ENCODE results near the gene UBALD1. TPM values are rescaled to one million over a fixed set of nuclear protein-coding genes. Genes with fewer than 3 reads are reported as not detected.
A peak's percentile ranks its signal among the peaks of the same experiment; 100 is the strongest.

The UBALD1 gene
- total and polyA plus RNA-seq, 10 of the 15 experiments (the other 5 are each of a cell fraction or from before 2014, with no cell fraction given) = 0.05 to 32.7 (median 5.1) TPM

DNA sequence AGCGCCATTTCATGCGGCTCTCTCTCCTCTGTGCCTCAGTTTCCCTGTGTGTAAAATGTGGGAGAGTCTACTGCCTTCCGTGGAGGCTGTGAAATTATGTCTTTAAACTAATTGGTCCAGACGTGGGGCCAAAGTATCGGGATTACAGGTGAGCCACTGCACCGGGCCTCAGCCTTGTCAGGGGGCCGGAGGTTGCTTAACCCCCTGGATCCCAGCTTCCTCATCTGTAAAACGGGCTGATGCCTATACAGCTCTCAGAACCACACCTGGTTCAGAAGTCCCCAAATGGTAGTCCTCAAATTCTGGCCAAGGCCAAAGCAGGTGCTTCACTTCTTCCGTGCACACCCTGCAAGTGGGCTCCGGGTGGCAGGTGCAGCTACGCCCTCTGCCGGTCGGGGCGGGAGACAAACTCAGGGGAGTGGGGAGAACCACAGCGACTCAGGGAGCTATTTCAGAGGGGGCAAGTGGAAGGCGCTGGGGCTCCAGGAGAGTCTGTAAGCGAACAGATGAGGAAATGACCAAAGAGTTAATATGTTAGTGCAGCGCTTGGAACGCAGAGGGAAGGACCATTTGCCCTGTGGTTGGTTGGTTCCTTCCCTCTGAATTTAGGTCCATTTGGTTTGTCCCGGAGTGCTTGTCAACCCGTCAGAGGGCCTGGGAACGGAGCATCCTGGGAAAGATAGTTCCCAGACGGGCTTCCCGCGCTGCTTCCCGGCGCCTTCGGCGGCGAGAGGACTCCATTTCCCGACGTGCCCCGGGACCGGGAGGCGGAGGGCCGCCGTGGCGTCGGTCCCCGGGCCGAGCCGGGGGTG lies 9.5 kb upstream of the UBALD1 start, which contains the start of gene MGRN1 (continued):
- TF ChIP-seq, protein P1, sequence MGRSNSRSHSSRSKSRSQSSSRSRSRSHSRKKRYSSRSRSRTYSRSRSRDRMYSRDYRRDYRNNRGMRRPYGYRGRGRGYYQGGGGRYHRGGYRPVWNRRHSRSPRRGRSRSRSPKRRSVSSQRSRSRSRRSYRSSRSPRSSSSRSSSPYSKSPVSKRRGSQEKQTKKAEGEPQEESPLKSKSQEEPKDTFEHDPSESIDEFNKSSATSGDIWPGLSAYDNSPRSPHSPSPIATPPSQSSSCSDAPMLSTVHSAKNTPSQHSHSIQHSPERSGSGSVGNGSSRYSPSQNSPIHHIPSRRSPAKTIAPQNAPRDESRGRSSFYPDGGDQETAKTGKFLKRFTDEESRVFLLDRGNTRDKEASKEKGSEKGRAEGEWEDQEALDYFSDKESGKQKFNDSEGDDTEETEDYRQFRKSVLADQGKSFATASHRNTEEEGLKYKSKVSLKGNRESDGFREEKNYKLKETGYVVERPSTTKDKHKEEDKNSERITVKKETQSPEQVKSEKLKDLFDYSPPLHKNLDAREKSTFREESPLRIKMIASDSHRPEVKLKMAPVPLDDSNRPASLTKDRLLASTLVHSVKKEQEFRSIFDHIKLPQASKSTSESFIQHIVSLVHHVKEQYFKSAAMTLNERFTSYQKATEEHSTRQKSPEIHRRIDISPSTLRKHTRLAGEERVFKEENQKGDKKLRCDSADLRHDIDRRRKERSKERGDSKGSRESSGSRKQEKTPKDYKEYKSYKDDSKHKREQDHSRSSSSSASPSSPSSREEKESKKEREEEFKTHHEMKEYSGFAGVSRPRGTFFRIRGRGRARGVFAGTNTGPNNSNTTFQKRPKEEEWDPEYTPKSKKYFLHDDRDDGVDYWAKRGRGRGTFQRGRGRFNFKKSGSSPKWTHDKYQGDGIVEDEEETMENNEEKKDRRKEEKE (IDR thresholded peaks at IDR 0.05) = peak; percentile 92
- TF ChIP-seq NR2C1 (IDR thresholded peaks at IDR 0.05) (peak; percentile 76), NFYA (IDR thresholded peaks at IDR 0.05; ENCODE audit: borderline replicate concordance, low read depth, low read length) (no peak), JUND (IDR thresholded peaks at IDR 0.05; ENCODE audit: low read depth, low read length) (peak; percentile 96), MTA2 (IDR thresholded peaks at IDR 0.05; ENCODE audit: low read depth) (0 out of 2 replicates have a peak, but pooled peaks have one; percentile 49), MEF2B (IDR thresholded peaks at IDR 0.05; ENCODE audit: partially characterized antibody, poor library complexity, severe bottlenecking) (peak; percentile 59), SIX5 (IDR thresholded peaks at IDR 0.05; ENCODE audit: low read depth, low read length, severe bottlenecking) (peak; percentile 92), SMC3 (IDR thresholded peaks at IDR 0.05; ENCODE audit: borderline replicate concordance, low read length) (peak; percentile 41), CHD1 (IDR thresholded peaks at IDR 0.05; ENCODE audit: low read depth, low read length) (peak; percentile 98), NBN (IDR thresholded peaks at IDR 0.05) (peak; percentile 95), TBL1XR1 (IDR thresholded peaks at IDR 0.05; ENCODE audit: low read depth, low read length) (peak; percentile 65; the same call in 1 of the 2 replicates), ATF7 (IDR thresholded peaks at IDR 0.05; ENCODE audit: low read depth) (peak; percentile 100), EGR1 (IDR thresholded peaks at IDR 0.05; ENCODE audit: borderline replicate concordance in 1 of 2, low read depth in 2 of 2, low read length in 2 of 2) (peak in 1 of 2 experiments; percentile 45; a peak in 1 of 3 replicates), SUPT20H (IDR thresholded peaks at IDR 0.05; ENCODE audit: borderline replicate concordance, control insufficient read depth, low read depth, low read length) (no peak), NR2C2 (IDR thresholded peaks at IDR 0.05; ENCODE audit: borderline replicate concordance, control insufficient read depth, insufficient read length, low read depth) (no peak), STAT3 (IDR thresholded peaks at IDR 0.05; ENCODE audit: low read depth, low read length) (no peak), IKZF2 (IDR thresholded peaks at IDR 0.05) (peak; percentile 46 to 75; a peak in 3 of 4 replicates), TAF1 (IDR thresholded peaks at IDR 0.05; ENCODE audit: borderline replicate concordance, low read depth, low read length) (peak; percentile 54), HDAC6 (IDR thresholded peaks at IDR 0.05; ENCODE audit: unreplicated experiment) (no peak), STAT1 (conservative IDR thresholded peaks at IDR 0.05) (0 out of 2 replicates have a peak, but pooled peaks have one; percentile 34), NFYB (IDR thresholded peaks at IDR 0.05; ENCODE audit: insufficient read depth, low read depth, low read length) (peak; percentile 24; the same call in 1 of the 2 replicates)
- TF ChIP-seq, protein P2, sequence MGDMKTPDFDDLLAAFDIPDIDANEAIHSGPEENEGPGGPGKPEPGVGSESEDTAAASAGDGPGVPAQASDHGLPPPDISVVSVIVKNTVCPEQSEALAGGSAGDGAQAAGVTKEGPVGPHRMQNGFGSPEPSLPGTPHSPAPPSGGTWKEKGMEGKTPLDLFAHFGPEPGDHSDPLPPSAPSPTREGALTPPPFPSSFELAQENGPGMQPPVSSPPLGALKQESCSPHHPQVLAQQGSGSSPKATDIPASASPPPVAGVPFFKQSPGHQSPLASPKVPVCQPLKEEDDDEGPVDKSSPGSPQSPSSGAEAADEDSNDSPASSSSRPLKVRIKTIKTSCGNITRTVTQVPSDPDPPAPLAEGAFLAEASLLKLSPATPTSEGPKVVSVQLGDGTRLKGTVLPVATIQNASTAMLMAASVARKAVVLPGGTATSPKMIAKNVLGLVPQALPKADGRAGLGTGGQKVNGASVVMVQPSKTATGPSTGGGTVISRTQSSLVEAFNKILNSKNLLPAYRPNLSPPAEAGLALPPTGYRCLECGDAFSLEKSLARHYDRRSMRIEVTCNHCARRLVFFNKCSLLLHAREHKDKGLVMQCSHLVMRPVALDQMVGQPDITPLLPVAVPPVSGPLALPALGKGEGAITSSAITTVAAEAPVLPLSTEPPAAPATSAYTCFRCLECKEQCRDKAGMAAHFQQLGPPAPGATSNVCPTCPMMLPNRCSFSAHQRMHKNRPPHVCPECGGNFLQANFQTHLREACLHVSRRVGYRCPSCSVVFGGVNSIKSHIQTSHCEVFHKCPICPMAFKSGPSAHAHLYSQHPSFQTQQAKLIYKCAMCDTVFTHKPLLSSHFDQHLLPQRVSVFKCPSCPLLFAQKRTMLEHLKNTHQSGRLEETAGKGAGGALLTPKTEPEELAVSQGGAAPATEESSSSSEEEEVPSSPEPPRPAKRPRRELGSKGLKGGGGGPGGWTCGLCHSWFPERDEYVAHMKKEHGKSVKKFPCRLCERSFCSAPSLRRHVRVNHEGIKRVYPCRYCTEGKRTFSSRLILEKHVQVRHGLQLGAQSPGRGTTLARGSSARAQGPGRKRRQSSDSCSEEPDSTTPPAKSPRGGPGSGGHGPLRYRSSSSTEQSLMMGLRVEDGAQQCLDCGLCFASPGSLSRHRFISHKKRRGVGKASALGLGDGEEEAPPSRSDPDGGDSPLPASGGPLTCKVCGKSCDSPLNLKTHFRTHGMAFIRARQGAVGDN (IDR thresholded peaks at IDR 0.05) = peak; percentile 83

Measured in GM12878 (cell line).